GM12878 (cell line): ENCODE results near the gene LRRN2. TPM values are rescaled to one million over a fixed set of nuclear protein-coding genes. Genes with fewer than 3 reads are reported as not detected.

Experiments used
- ATAC-seq: fragments of 200-7000 bp; cut with Tn5 transposase; 3 replicates; pipeline ENCODE4 v1.9.1; 2020; ENCODE audit warnings: mild to moderate bottlenecking, moderate library complexity
- BruUV-seq: library from RNA; stranded (reverse); fragments of 400-500 nt; replicated peaks from 2 replicates; lab custom pipeline; 2021; lab: Mats Ljungman, UMichigan
- CTCF ChIA-PET: fragments of 300-600 bp; sonication (Branson Sonifier 250); formaldehyde crosslinking; extraction: SDS; loops from one replicate; lab custom pipeline; 2021; ENCODE audit warnings: inconsistent platforms; lab: Yijun Ruan, JAX
- POLR2A ChIA-PET: fragments of 350-600 bp; formaldehyde crosslinking; extraction: SDS; loops from one replicate; lab custom pipeline; 2021; ENCODE audit warnings: inconsistent platforms; lab: Charles Lee
- RAD21 ChIA-PET: fragments of 300-600 bp; sonication (Branson Sonifier 250); formaldehyde crosslinking; loops from one replicate; lab custom pipeline; 2023; ENCODE audit warnings: antibody characterized with exemption; ENCODE audit not compliant: unreplicated experiment; lab: Charles Lee
- SMC1A ChIA-PET: fragments of 300-600 bp; sonication (Branson Sonifier 250); formaldehyde crosslinking; loops from one replicate; lab custom pipeline; 2023; ENCODE audit not compliant: unreplicated experiment, uncharacterized antibody; lab: Charles Lee
- DNase-seq: peaks from one replicate; pipeline ENCODE4 v3.0.0-alpha.2; 2011; ENCODE audit warnings: low read depth, low spot score
- FAIRE-seq: peaks from 3 replicates; lab custom pipeline; 2011; peaks lifted over from hg19 to GRCh38; lab: Jason Lieb, UNC
- H2AFZ ChIP-seq: 2 replicates; pipeline ENCODE4 v1.6.0; 2011; ENCODE audit warnings: low read depth, low read length, control low read depth; ENCODE audit not compliant: control insufficient read depth
- H3K27ac ChIP-seq: 2 replicates; pipeline ENCODE4 v1.5.1; 2011; ENCODE audit warnings: control low read depth; ENCODE audit not compliant: control insufficient read depth, insufficient read depth
- H3K27me3 ChIP-seq, 2 experiments: replicated peaks in 1 of 2; 2 replicates each; pipeline versions ENCODE4 v1.6.0 to v1.6.1; 2011; ENCODE audit warnings: low read length in 1 of 2; ENCODE audit not compliant: control insufficient read depth in 2 of 2, insufficient read depth in 2 of 2
- H3K36me3 ChIP-seq, 2 experiments: 2 replicates each; pipeline ENCODE4 v1.5.1; 2011; ENCODE audit warnings: low read length in 1 of 2; ENCODE audit not compliant: control insufficient read depth in 2 of 2, insufficient read depth in 2 of 2
- H3K4me1 ChIP-seq: 2 replicates; pipeline ENCODE4 v1.6.1; 2011; ENCODE audit warnings: mild to moderate bottlenecking, low read length, moderate library complexity, mixed read lengths; ENCODE audit not compliant: control insufficient read depth, insufficient read depth
- H3K4me2 ChIP-seq: 2 replicates; pipeline ENCODE4 v1.6.0; 2011; ENCODE audit warnings: control low read depth; ENCODE audit not compliant: control insufficient read depth, insufficient read depth
- H3K4me3 ChIP-seq: fragments of 200-600 bp; sonication (generic); 2 replicates; pipeline ENCODE4 v1.5.1; 2016
- H3K79me2 ChIP-seq: 2 replicates; pipeline ENCODE4 v1.6.0; 2011; ENCODE audit warnings: low read length; ENCODE audit not compliant: control insufficient read depth, insufficient read depth
- H3K9ac ChIP-seq: 2 replicates; pipeline ENCODE4 v1.8.0; 2011; ENCODE audit warnings: low read length, control low read depth, mixed read lengths; ENCODE audit not compliant: control insufficient read depth, insufficient read depth
- H3K9me3 ChIP-seq: replicated peaks from 3 replicates; pipeline ENCODE4 v1.5.1; 2011; ENCODE audit warnings: mild to moderate bottlenecking, low read length; ENCODE audit not compliant: control insufficient read depth, insufficient read depth
- H4K20me1 ChIP-seq: 2 replicates; pipeline ENCODE4 v1.6.0; 2011; ENCODE audit not compliant: control insufficient read depth, insufficient read depth
- GATAD2B ChIP-seq: fragments of 450-650 bp; conservative IDR thresholded peaks from 2 replicates; pipeline ENCODE4 v1.6.1; 2017; ENCODE audit warnings: low read depth, mild to moderate bottlenecking, moderate library complexity
- MEF2A ChIP-seq: IDR thresholded peaks from 2 replicates; pipeline ENCODE4 v1.6.1; 2011; ENCODE audit warnings: low read depth, mild to moderate bottlenecking, low read length, moderate library complexity; ENCODE audit not compliant: insufficient read depth
- PRDM15 ChIP-seq: fragments of 450-650 bp; formaldehyde crosslinking; IDR thresholded peaks from 2 replicates; pipeline ENCODE4 v1.4.0; 2020; ENCODE audit warnings: mild to moderate bottlenecking, moderate library complexity
- ZBTB33 ChIP-seq: fragments of 450-650 bp; IDR thresholded peaks from 2 replicates; pipeline ENCODE4 v1.6.1; 2017; ENCODE audit warnings: mild to moderate bottlenecking
- WGBS: methylation state at CpG from one replicate; pipeline ENCODE4 v1.1.6; 2016; ENCODE audit warnings: low lambda C conversion rate; ENCODE audit not compliant: insufficient replicate concordance, insufficient coverage; ENCODE audit errors: missing lambda C conversion rate; 5-methylcytosine and 5-hydroxymethylcytosine counted together
- in situ Hi-C: fragments of 300-500 bp; cut with MboI; formaldehyde crosslinking; loops from 9 replicates; pipeline ENCODE4 v1.14.3; 2018; ENCODE audit warnings: mixed read lengths
- intact Hi-C: fragments of 100-400 bp; cut with micrococcal nuclease; formaldehyde crosslinking; loops from one replicate; pipeline ENCODE4 v1.14.2; 2022; ENCODE audit not compliant: unreplicated experiment
- polyA plus RNA-seq, 11 experiments: library from polyadenylated mRNA; depleted of rRNA in 4 of 11; unstranded in 6 of 11; stranded (reverse) in 5 of 11; fragments of >200 nt; fragmentation: Nextera tagmentation in 4 of 11; fragmentation: Illumina TruSeq in 1 of 11; extraction: Ambion mirVana in 4 of 11; extraction: Trizol in 1 of 11; gene quantifications; 1 replicate in 1 of 11; 2 replicates in 10 of 11; pipeline versions ENCODE4 v1.2.1 to v1.2.3, GENCODE V29; 2011 to 2016; ENCODE audit warnings: inconsistent platforms in 2 of 11, missing spikeins in 2 of 11, low read depth in 1 of 11
- total RNA-seq, 4 experiments: library from RNA; depleted of rRNA in 3 of 4; stranded (reverse); fragments of >200 nt in 3 of 4; fragmentation: Illumina TruSeq in 1 of 4; extraction: Trizol in 1 of 4; gene quantifications; 2 replicates each; pipeline versions ENCODE4 v1.2.1 to v1.2.3, GENCODE V29; 2013 to 2021

Gene LRRN2
- total and polyA plus RNA-seq, 10 of the 15 experiments (the other 5 are each of a cell fraction or from before 2014, with no cell fraction given) = not detected

- TF ChIP-seq GATAD2B (no peak), PRDM15 (CRISPR knock-in tag) (no peak), ZBTB33 (no peak), MEF2A (no peak)
- H2AFZ ChIP-seq = no peak overlapping the region
- H3K27ac ChIP-seq = no peak overlapping the region
- ChIA-PET CTCF (interaction anchor here (1.0 kb wide), 2 partner anchors 105 kb away, joined by 3 to 4 read pairs; no protein-coding TSS in a partner anchor), POLR2A (interaction anchor here (0.8 kb wide), 1 partner anchor 15 kb away, joined by 3 read pairs; no protein-coding TSS in a partner anchor), RAD21 (interaction anchor here (0.8 kb wide), 1 partner anchor 15 kb away, joined by 3 read pairs; no protein-coding TSS in a partner anchor), SMC1A (interaction anchor here (0.9 kb wide), 1 partner anchor 13 kb away, joined by 3 read pairs; no protein-coding TSS in a partner anchor)
- ATAC-seq = no peak
- peaks cover 0 to 2% of the 10 kb centered on the region in 2 experiments; a peak in 1 of 4 replicates for H3K27me3 ChIP-seq
- DNase-seq = no peak
- no TSS peak for BruUV-seq
- H4K20me1 ChIP-seq = no peaks in the 10 kb centered on the region
- WGBS = 23% methylated on average over 8 of the region's 8 CpGs
- no peaks in the 10 kb centered on the region for H3K36me3 ChIP-seq
- H3K9me3 ChIP-seq = no peaks in the 10 kb centered on the region
- intact Hi-C loops (no loop called here), in situ Hi-C loops (no loop called here)
- no peaks in the 10 kb centered on the region for H3K79me2 ChIP-seq
- no peak for FAIRE-seq
- no peaks in the 10 kb centered on the region for H3K4me1 ChIP-seq
- no peak overlapping the region for H3K4me2 ChIP-seq
- H3K4me3 ChIP-seq = no peak overlapping the region
- no peak overlapping the region for H3K9ac ChIP-seq
These were observed 17.2 kb upstream of the LRRN2 start for GRCh38 chr1:204702552-204703267.
